HepG2 (cell line): Measurements from ENCODE around the gene RTBDN. TPM values are rescaled to one million over a fixed set of nuclear protein-coding genes. Genes with fewer than 3 reads are reported as not detected.

Source experiments
- ARID4A ChIP-seq: sonication (generic); formaldehyde crosslinking; IDR thresholded peaks from 2 replicates; pipeline ENCODE4 v1.5.0; 2020; ENCODE audit warnings: mild to moderate bottlenecking, missing genetic modification reagents, borderline replicate concordance
- CSRNP2 ChIP-seq: sonication (generic); formaldehyde crosslinking; conservative IDR thresholded peaks from 2 replicates; pipeline ENCODE4 v1.8.0; 2022; ENCODE audit warnings: low read depth, missing genetic modification reagents
- NCOA1 ChIP-seq: sonication (generic); formaldehyde crosslinking; IDR thresholded peaks from 2 replicates; pipeline ENCODE4 v1.9.0; 2021; ENCODE audit warnings: missing genetic modification reagents
- PHB2 ChIP-seq: fragments of 450-650 bp; IDR thresholded peaks from 2 replicates; pipeline ENCODE4 v1.6.1; 2018; ENCODE audit not compliant: partially characterized antibody
- RCOR2 ChIP-seq: IDR thresholded peaks from 2 replicates; pipeline ENCODE4 v1.6.1; 2016; ENCODE audit warnings: missing biosample characterization, missing genetic modification reagents
- SATB2 ChIP-seq: sonication (generic); formaldehyde crosslinking; IDR thresholded peaks from 2 replicates; pipeline ENCODE4 v1.5.0; 2020; ENCODE audit warnings: missing genetic modification reagents
- TBP ChIP-seq: sonication (generic); formaldehyde crosslinking; IDR thresholded peaks from 2 replicates; pipeline ENCODE4 v1.5.0; 2020; ENCODE audit warnings: missing genetic modification reagents
- ZEB1 ChIP-seq: IDR thresholded peaks from 2 replicates; pipeline ENCODE4 v1.6.1; 2012; ENCODE audit warnings: mild to moderate bottlenecking, low read depth, inconsistent platforms; ENCODE audit not compliant: insufficient replicate concordance
- ZNF235 ChIP-seq: sonication (generic); formaldehyde crosslinking; IDR thresholded peaks from 2 replicates; pipeline ENCODE4 v1.8.1; 2023; ENCODE audit warnings: mild to moderate bottlenecking, missing genetic modification reagents, borderline replicate concordance
- ZNF766 ChIP-seq: sonication (generic); formaldehyde crosslinking; IDR thresholded peaks from 2 replicates; pipeline ENCODE4 v1.5.0; 2020; ENCODE audit warnings: missing genetic modification reagents, borderline replicate concordance
- ZNF879 ChIP-seq: sonication (generic); formaldehyde crosslinking; IDR thresholded peaks from 2 replicates; pipeline ENCODE4 v1.8.1; 2023; ENCODE audit warnings: missing genetic modification reagents
- polyA plus RNA-seq, 8 experiments: library from polyadenylated mRNA; depleted of rRNA in 3 of 8; stranded (reverse) in 7 of 8; unstranded in 1 of 8; fragments of >200 nt; fragmentation: Illumina TruSeq in 4 of 8; extraction: Trizol in 4 of 8; gene quantifications; 2 replicates each; pipeline versions ENCODE4 v1.2.1 to v1.2.3, GENCODE V29; 2011 to 2016; ENCODE audit warnings: low read depth in 4 of 8, missing spikeins in 1 of 8, mixed read lengths in 1 of 8; ENCODE audit not compliant: insufficient read depth in 1 of 8
- total RNA-seq, 5 experiments: library from RNA; depleted of rRNA; stranded (reverse); fragments of >200 nt; fragmentation: Illumina TruSeq; extraction: Trizol; gene quantifications; 2 replicates each; pipeline ENCODE4 v1.2.3, GENCODE V29; 2016; ENCODE audit warnings: low read depth in 1 of 5
- TF ChIP-seq, protein P1 (sequence below): sonication (generic); formaldehyde crosslinking; IDR thresholded peaks from 2 replicates; pipeline ENCODE4 v1.5.0; 2020; ENCODE audit warnings: missing genetic modification reagents, mild to moderate bottlenecking, borderline replicate concordance
- TF ChIP-seq, protein P2 (sequence below), 2 experiments: IDR thresholded peaks; 2 replicates each; pipeline ENCODE4 v1.6.1; 2011 to 2012; ENCODE audit warnings: low read length in 2 of 2, borderline replicate concordance in 1 of 2, low read depth in 1 of 2, mild to moderate bottlenecking in 1 of 2, moderate library complexity in 1 of 2
- TF ChIP-seq, protein P3 (sequence below): sonication (generic); IDR thresholded peaks from 2 replicates; pipeline ENCODE4 v1.6.1; 2016; ENCODE audit warnings: low read depth, borderline replicate concordance
- TF ChIP-seq, protein P4 (sequence below): sonication (generic); formaldehyde crosslinking; IDR thresholded peaks from 2 replicates; pipeline ENCODE4 v1.5.1; 2020; ENCODE audit warnings: missing genetic modification reagents, mild to moderate bottlenecking, borderline replicate concordance

The RTBDN gene
- total and polyA plus RNA-seq, 2 of the 13 experiments (the other 11 are each of a cell fraction or from before 2014, with no cell fraction given): 0.27 to 0.48 TPM

DNA sequence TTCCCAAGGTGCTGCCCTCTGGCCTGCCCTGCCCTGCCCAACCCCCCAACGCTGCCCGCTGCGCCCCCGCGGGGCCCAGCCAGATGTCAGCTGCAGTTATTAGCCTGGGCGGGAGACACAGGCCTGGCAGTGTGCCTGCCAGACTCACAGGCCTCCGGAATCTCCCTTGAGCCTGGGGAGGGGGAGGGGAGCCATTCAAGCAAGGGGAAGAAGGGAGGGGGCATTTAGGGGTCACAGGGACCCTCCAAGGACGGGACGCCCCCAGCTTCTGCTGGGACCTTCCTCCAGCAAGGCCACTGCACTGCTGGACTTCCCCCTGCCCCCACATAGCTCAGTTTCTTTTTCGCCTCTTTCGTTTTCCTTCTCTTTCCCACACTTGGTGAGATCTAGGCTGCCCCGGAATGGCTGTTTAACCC, 45.7 kb downstream of the RTBDN start (continued):
- TF ChIP-seq, protein P1, sequence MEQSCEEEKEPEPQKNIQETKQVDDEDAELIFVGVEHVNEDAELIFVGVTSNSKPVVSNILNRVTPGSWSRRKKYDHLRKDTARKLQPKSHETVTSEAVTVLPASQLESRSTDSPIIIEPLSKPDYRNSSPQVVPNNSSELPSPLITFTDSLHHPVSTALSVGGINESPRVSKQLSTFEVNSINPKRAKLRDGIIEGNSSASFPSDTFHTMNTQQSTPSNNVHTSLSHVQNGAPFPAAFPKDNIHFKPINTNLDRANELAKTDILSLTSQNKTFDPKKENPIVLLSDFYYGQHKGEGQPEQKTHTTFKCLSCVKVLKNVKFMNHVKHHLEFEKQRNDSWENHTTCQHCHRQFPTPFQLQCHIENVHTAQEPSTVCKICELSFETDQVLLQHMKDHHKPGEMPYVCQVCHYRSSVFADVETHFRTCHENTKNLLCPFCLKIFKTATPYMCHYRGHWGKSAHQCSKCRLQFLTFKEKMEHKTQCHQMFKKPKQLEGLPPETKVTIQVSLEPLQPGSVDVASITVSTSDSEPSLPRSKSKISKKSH (CRISPR knock-in tag): no peak
- TF ChIP-seq ARID4A (CRISPR knock-in tag): peak; percentile 42; the same call in 1 of the 2 replicates
- TF ChIP-seq CSRNP2 (CRISPR knock-in tag): no peak
- TF ChIP-seq TBP (CRISPR knock-in tag): no peak
- TF ChIP-seq, protein P2, sequence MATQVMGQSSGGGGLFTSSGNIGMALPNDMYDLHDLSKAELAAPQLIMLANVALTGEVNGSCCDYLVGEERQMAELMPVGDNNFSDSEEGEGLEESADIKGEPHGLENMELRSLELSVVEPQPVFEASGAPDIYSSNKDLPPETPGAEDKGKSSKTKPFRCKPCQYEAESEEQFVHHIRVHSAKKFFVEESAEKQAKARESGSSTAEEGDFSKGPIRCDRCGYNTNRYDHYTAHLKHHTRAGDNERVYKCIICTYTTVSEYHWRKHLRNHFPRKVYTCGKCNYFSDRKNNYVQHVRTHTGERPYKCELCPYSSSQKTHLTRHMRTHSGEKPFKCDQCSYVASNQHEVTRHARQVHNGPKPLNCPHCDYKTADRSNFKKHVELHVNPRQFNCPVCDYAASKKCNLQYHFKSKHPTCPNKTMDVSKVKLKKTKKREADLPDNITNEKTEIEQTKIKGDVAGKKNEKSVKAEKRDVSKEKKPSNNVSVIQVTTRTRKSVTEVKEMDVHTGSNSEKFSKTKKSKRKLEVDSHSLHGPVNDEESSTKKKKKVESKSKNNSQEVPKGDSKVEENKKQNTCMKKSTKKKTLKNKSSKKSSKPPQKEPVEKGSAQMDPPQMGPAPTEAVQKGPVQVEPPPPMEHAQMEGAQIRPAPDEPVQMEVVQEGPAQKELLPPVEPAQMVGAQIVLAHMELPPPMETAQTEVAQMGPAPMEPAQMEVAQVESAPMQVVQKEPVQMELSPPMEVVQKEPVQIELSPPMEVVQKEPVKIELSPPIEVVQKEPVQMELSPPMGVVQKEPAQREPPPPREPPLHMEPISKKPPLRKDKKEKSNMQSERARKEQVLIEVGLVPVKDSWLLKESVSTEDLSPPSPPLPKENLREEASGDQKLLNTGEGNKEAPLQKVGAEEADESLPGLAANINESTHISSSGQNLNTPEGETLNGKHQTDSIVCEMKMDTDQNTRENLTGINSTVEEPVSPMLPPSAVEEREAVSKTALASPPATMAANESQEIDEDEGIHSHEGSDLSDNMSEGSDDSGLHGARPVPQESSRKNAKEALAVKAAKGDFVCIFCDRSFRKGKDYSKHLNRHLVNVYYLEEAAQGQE (IDR thresholded peaks at IDR 0.05; ENCODE audit: borderline replicate concordance in 1 of 2, low read depth in 1 of 2, low read length in 2 of 2): no peak
- no peak for TF ChIP-seq ZNF879 (CRISPR knock-in tag)
- no peak for TF ChIP-seq NCOA1 (CRISPR knock-in tag)
- no peak for TF ChIP-seq SATB2
- TF ChIP-seq RCOR2 (CRISPR knock-in tag): no peak
- TF ChIP-seq, protein P3, sequence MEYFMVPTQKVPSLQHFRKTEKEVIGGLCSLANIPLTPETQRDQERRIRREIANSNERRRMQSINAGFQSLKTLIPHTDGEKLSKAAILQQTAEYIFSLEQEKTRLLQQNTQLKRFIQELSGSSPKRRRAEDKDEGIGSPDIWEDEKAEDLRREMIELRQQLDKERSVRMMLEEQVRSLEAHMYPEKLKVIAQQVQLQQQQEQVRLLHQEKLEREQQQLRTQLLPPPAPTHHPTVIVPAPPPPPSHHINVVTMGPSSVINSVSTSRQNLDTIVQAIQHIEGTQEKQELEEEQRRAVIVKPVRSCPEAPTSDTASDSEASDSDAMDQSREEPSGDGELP: peak; percentile 73; the same call in 1 of the 2 replicates
- TF ChIP-seq ZNF235: no peak
- no peak for TF ChIP-seq ZNF766 (CRISPR knock-in tag)
- TF ChIP-seq ZEB1: no peak
- TF ChIP-seq, protein P4, sequence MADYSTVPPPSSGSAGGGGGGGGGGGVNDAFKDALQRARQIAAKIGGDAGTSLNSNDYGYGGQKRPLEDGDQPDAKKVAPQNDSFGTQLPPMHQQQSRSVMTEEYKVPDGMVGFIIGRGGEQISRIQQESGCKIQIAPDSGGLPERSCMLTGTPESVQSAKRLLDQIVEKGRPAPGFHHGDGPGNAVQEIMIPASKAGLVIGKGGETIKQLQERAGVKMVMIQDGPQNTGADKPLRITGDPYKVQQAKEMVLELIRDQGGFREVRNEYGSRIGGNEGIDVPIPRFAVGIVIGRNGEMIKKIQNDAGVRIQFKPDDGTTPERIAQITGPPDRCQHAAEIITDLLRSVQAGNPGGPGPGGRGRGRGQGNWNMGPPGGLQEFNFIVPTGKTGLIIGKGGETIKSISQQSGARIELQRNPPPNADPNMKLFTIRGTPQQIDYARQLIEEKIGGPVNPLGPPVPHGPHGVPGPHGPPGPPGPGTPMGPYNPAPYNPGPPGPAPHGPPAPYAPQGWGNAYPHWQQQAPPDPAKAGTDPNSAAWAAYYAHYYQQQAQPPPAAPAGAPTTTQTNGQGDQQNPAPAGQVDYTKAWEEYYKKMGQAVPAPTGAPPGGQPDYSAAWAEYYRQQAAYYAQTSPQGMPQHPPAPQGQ (CRISPR knock-in tag): no peak
- no peak for TF ChIP-seq PHB2
